Testis (tissue), 3 donors: Measurements from ENCODE around the gene CD300LG. TPM values are rescaled to one million over a fixed set of nuclear protein-coding genes. Genes with fewer than 3 reads are reported as not detected.

Source experiments
- DNase-seq: peaks from one replicate; pipeline ENCODE4 v3.0.0-alpha.2; 2019
- H3K27ac ChIP-seq, 2 donors: fragments of 200-600 bp; sonication (generic); one replicate each; pipeline ENCODE4 v1.5.1; 2019
- H3K27me3 ChIP-seq: fragments of 200-600 bp; sonication (generic); one replicate; pipeline ENCODE4 v1.5.1; 2019
- H3K36me3 ChIP-seq: fragments of 200-600 bp; sonication (generic); one replicate; pipeline ENCODE4 v1.5.1; 2017; ENCODE audit warnings: low read depth; ENCODE audit errors: missing control alignments
- H3K4me1 ChIP-seq: fragments of 200-600 bp; sonication (generic); one replicate; pipeline ENCODE4 v1.5.1; 2019
- H3K4me3 ChIP-seq, 2 donors: fragments of 200-600 bp; sonication (generic); one replicate each; pipeline ENCODE4 v1.5.1; 2017 to 2019
- H3K9me3 ChIP-seq: fragments of 200-600 bp; sonication (generic); one replicate; pipeline ENCODE4 v1.5.1; 2017
- POLR2A ChIP-seq: fragments of 450-650 bp; IDR thresholded peaks from one replicate; pipeline ENCODE4 v1.6.1; 2017; ENCODE audit warnings: antibody characterized with exemption, mild to moderate bottlenecking, moderate library complexity
- WGBS, 2 donors: methylation state at CpG; one replicate each; pipeline ENCODE4 v1.1.5; 2018; 5-methylcytosine and 5-hydroxymethylcytosine counted together
- intact Hi-C: fragments of 100-400 bp; cut with DNase I; formaldehyde crosslinking; loops from one replicate; pipeline ENCODE4 v1.15.1; 2023; ENCODE audit warnings: low total_unique reads
- polyA plus RNA-seq: library from polyadenylated mRNA; stranded (reverse); fragments of 350-450 nt; fragmentation: Illumina TruSeq; extraction: RNeasy Lipid Tissue Mini Kit (QIAGEN cat#74804); gene quantifications from one replicate; pipeline ENCODE4 v1.2.3, GENCODE V29; 2014; ENCODE audit warnings: low read depth, low replicate concordance; ENCODE audit not compliant: insufficient read depth
- total RNA-seq, 2 donors: library from RNA; depleted of rRNA; stranded (reverse); fragments of >200 nt; gene quantifications; one replicate each; pipeline ENCODE4 v1.2.3, GENCODE V29; 2016
- TF ChIP-seq, protein P1 (sequence below), 3 experiments: fragments of 450-650 bp in 2 of 3; fragments of 200-600 bp in 1 of 3; sonication (generic) in 1 of 3; IDR thresholded peaks; one replicate each; pipeline ENCODE4 v1.5.1; 2016 to 2019; ENCODE audit warnings: antibody characterized with exemption in 3 of 3, mild to moderate bottlenecking in 2 of 3, moderate library complexity in 1 of 3

The CD300LG gene
- total and polyA plus RNA-seq, 3 donors from 2014 or later = 48.4 to 53.9 (median 49.2) TPM

GRCh38 chr17:43853546-43853945 is 6.6 kb downstream of the CD300LG start:
- Histone ChIP-seq H3K27ac (no peak overlapping the region), H3K9me3 (no peaks in the 10 kb centered on the region), H3K4me3 (no peak overlapping the region), H3K36me3 (no peaks in the 10 kb centered on the region), H3K27me3 (no peaks in the 10 kb centered on the region), H3K4me1 (peaks cover 13% of the 10 kb centered on the region)
- WGBS, 2 donors = 56 to 74% methylated on average over 7 of the region's 7 CpGs
- DNase-seq = no peak
- TF ChIP-seq, protein P1, sequence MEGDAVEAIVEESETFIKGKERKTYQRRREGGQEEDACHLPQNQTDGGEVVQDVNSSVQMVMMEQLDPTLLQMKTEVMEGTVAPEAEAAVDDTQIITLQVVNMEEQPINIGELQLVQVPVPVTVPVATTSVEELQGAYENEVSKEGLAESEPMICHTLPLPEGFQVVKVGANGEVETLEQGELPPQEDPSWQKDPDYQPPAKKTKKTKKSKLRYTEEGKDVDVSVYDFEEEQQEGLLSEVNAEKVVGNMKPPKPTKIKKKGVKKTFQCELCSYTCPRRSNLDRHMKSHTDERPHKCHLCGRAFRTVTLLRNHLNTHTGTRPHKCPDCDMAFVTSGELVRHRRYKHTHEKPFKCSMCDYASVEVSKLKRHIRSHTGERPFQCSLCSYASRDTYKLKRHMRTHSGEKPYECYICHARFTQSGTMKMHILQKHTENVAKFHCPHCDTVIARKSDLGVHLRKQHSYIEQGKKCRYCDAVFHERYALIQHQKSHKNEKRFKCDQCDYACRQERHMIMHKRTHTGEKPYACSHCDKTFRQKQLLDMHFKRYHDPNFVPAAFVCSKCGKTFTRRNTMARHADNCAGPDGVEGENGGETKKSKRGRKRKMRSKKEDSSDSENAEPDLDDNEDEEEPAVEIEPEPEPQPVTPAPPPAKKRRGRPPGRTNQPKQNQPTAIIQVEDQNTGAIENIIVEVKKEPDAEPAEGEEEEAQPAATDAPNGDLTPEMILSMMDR (IDR thresholded peaks at IDR 0.05) = no peak
- no peak for TF ChIP-seq POLR2A
- intact Hi-C loops = no loop called here

DNA sequence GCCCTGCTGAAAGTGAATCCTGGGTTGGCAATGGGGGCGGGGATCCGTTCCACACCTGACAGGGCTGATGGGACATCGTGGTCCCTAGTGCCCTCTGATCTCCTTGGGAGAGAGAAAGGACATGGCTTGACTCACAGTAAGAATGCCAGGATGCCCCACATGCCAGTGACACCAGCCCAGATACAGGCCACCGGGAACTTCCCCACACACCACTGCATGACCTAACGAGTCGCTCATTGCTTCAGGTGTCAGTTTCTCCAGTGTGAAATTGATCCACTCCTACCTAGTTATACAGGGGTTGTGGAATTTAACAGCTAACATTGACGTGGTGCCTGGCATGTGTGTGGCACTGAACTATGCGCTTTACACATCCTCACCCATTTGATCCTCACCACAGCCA is 7.5 kb downstream of the CD300LG start:
- Histone ChIP-seq H3K4me3 (no peak overlapping the region), H3K27me3 (no peaks in the 10 kb centered on the region), H3K9me3 (no peaks in the 10 kb centered on the region), H3K4me1 (peaks cover 8% of the 10 kb centered on the region), H3K27ac (no peak overlapping the region), H3K36me3 (no peaks in the 10 kb centered on the region)
- intact Hi-C loops = no loop called here
- no peak for TF ChIP-seq POLR2A
- TF ChIP-seq, protein P1 (IDR thresholded peaks at IDR 0.05) = no peak
- 76 to 80% methylated on average over 8 of the region's 8 CpGs for WGBS, 2 donors
- DNase-seq = no peak

GRCh38 chr17:43855061-43855460 is 8.1 kb downstream of the CD300LG start:
- WGBS, 2 donors = 91 to 94% methylated on average over 9 of the region's 9 CpGs
- Histone ChIP-seq H3K4me3 (no peak overlapping the region), H3K4me1 (peaks cover 12% of the 10 kb centered on the region), H3K36me3 (no peaks in the 10 kb centered on the region), H3K9me3 (no peaks in the 10 kb centered on the region), H3K27me3 (no peaks in the 10 kb centered on the region), H3K27ac (no peak overlapping the region)
- TF ChIP-seq POLR2A = no peak
- TF ChIP-seq, protein P1 (IDR thresholded peaks at IDR 0.05) = no peak
- DNase-seq = no peak
- intact Hi-C loops = no loop called here

DNA sequence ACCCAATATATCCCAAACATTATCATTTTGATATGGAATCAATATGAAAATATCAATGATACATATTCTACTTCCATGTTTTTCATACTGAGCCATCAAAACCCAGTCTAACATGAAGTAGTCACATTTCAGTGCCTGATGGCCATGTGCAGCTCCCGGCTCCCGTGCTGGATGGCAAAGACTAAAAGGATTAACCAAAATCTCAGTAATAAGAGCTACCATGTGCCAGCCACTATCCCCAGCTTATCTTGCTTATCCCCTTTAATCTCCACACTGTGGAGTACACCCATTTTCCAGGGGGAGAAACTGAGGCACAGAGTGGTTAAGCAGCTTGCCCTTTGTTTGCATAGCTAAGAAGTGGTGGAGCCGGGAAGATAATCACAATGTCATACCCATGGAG is 9.2 kb downstream of the CD300LG start:
- Histone ChIP-seq H3K27me3 (no peaks in the 10 kb centered on the region), H3K4me1 (peaks cover 22% of the 10 kb centered on the region), H3K4me3 (no peak overlapping the region), H3K27ac (no peak overlapping the region), H3K9me3 (no peaks in the 10 kb centered on the region), H3K36me3 (no peaks in the 10 kb centered on the region)
- intact Hi-C loops = no loop called here
- DNase-seq = no peak
- 98 to 100% methylated on average over 3 of the region's 3 CpGs for WGBS, 2 donors
- TF ChIP-seq, protein P1 (IDR thresholded peaks at IDR 0.05) = no peak
- no peak for TF ChIP-seq POLR2A

DNA sequence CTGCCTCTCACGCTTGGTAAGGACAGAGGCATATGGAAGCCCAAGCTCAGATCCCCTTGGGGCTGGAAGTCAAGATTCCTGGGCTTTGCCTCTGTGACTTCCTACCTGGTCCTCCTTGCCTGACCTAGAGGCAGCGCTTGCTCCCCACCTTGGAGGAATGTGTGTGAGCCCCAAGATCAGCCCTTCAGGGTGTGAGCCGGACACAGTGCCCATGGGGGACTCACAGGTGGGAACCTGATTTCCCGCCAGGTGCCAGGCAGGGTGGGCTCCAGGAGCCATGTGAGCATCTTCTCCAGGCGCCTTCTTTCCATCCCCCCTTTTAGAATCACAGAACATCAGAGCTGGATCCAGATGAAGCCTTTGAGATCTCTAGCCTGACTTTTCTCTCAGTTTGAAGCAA is 10.2 kb downstream of the CD300LG start:
- peaks cover 32% of the 10 kb centered on the region for H3K4me1 ChIP-seq
- no peaks in the 10 kb centered on the region for H3K9me3 ChIP-seq
- H3K36me3 ChIP-seq = no peaks in the 10 kb centered on the region
- TF ChIP-seq, protein P1 (IDR thresholded peaks at IDR 0.05) = no peak
- no peak for TF ChIP-seq POLR2A
- intact Hi-C loops = no loop called here
- no peaks in the 10 kb centered on the region for H3K27me3 ChIP-seq
- DNase-seq = no peak
- H3K4me3 ChIP-seq = no peak overlapping the region
- H3K27ac ChIP-seq = no peak overlapping the region
- WGBS, 2 donors = 85 to 93% methylated on average over 5 of the region's 5 CpGs
